T-helper 22 cell (primary cell): Measurements from ENCODE around the gene TFPT.
"Not testable (repeated sequence)": the region's sequence is repeated elsewhere in the genome, so short reads cannot be mapped to it uniquely, and the experiment has no call there.

Experiments used
- DNase-seq: peaks from one replicate; pipeline ENCODE4 v3.0.0-alpha.2; 2020; ENCODE audit warnings: low read depth

Gene TFPT

DNA sequence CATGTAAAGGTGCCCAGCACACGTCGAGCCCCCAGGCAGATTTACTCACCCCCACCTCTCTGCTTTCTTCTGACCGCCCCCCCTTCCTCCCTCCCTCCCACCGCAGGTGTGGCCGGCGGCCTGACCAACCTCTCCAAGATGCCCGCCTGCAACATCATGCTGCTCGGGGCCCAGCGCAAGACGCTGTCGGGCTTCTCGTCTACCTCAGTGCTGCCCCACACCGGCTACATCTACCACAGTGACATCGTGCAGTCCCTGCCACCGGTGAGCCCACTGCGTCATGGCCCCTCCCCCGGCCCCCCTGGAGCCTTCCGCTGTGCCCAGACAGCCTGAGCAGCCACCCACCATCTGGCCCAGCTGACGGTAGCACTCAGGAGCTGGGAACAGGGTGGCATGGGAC lies 8.9 kb upstream of the TFPT start:
- DNase-seq, result no peak

DNA sequence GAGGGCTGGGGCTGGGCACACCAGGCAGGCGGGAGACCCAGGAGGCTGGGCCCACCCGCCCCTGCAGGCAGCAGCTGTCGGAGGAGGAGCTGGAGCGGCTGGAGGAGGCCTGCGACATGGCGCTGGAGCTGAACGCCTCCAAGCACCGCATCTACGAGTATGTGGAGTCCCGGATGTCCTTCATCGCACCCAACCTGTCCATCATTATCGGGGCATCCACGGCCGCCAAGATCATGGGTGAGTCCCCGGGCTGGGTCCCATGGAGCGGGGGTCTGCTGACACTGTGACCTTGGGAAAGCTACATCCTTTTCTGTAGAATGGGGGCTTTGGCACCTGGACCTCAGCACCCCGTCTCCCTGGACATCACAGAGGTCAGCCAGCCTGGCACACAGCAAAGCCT lies 8.2 kb upstream of the TFPT start:
- no peak for DNase-seq

DNA sequence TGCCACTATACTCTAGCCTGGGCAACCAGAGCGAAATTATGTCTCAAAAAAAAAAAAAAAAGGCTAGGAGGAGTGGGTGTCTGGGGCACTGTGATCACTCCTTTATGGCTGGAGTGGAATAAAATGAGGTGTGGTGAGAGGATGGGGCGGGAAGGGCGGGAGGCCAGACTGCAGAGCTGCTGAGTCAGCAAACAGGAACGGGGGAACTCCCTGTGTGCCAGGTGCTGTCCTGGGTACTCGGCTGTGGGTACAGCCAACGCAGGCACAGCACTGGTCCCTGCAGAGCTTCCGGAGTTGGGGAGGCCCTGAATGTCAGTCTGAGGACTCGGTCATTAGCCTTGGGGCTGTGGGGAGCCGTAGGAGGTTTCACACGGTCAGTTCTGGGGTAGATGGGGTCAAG lies 5.8 kb upstream of the TFPT start:
- no peak for DNase-seq

- peak; percentile 41 for DNase-seq
Measured at GRCh38 chr19:54114340-54115108, 933 bp downstream of the TFPT start.

- no peak for DNase-seq
Measured at GRCh38 chr19:54109651-54110050, 5.8 kb downstream of the TFPT start.

DNA sequence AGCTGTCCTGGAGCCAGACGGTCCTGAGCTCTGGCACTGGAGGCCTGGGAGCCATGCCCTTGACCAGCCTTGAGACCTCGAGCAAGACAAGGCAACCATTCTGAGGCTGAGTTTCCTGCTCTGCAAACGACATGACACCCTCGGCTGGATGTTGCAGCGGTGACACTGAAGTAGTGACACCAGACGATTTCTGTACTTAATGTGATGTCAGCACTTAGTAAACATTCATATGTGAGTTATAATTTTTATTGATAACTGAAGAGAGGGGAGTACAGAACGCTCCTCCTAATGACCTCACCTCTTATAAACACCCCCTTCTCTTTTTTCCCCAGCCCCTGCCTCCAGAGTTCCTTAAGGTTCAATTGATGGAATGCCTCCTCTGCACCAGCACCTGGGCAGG lies 7.0 kb downstream of the TFPT start:
- DNase-seq, result no peak

GRCh38 chr19:54107876-54108490 lies 7.5 kb downstream of the TFPT start:
- DNase-seq, result no peak

- DNase-seq, result no peak
Measured at GRCh38 chr19:54106716-54107115, 8.7 kb downstream of the TFPT start.

GRCh38 chr19:54105796-54106195 lies 9.7 kb downstream of the TFPT start:
- no peak for DNase-seq

DNA sequence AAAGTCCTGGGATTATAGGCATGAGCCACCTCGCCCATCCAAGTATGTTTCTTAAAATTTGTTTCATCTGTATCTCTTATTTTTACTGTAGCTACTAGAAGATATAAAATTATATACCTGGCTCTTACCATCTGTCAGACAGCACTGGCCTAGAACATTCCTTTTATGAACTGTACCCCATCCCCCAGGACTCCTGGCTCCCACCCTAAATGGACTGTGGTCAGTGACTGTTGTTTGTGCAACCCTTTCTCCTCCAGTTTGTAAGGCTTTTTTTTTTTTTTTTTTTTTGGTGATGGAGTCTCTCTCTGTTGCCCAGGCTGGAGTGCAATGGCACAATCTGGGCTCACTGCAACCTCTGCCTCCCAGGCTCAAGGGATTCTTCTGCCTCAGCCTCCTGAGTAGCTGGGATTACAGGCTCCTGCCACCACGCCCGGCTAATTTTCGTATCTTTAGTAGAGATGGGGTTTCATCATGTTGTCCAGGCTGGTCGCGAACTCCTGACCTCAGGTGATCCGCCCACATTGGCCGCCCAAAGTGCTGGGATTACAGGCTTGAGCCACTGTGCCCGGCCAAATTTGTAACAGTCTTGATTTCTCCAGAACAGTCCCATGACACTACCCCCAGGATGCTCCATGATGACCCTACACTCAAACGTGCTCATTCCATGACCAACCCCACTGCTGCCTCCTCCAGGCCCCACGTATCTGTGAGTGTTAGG lies 10.3 kb downstream of the TFPT start:
- no peak for DNase-seq

- peak; percentile 98 for DNase-seq
Measured at GRCh38 chr19:54102421-54103169, 12.9 kb downstream of the TFPT start, which contains the start of gene NDUFA3. TSS of gene NDUFA3 (plus strand) at chr19:54102855. CDS start at chr19:54102879, 24 bp downstream.

DNA sequence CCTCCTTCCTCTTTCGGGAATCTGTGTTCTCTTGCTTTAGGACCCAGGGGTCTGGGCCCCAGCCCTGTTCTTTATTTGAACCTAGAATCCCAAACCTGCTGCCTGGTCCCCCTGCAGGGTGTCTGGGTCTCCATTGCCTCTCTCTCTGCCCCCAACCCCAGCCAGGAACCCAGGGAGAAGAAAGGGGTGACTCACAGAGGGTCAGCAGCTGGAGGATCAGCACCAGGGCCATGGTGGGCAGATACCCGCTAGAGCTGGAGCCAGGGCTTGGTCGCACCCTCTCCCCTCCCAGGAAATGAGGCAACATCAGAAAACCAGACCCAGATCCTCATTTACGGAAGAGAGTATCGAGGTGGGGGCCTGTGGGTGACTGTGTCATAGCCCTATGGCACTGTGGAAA lies 14.9 kb downstream of the TFPT start, which contains the start of gene OSCAR:
Gene OSCAR, minus strand, starts transcription at position 243 of the 400 bp plus-strand sequence. Its CDS starts 11 bp downstream, at position 232.
- no peak for DNase-seq

DNA sequence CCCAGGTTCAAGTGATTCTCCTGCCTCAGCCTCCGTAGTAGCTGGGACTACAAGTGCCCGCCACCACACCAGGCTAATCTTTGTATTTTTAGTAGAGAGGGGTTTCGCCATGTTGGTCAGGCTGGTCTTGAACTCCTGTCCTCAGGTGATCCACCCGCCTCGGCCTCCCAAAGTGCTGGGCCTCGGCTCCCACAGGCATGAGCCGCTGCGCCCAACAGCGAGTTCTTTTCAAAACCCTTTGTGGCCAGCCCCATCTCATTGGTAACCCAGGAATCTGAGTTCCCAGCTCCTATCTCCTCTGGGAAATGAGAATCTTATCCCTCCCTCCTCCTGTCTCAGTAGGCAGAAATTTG lies 15.6 kb downstream of the TFPT start:
- not testable (repeated sequence) for DNase-seq

- DNase-seq, result no peak
Measured at GRCh38 chr19:54099190-54099902, 16.1 kb downstream of the TFPT start.

DNA sequence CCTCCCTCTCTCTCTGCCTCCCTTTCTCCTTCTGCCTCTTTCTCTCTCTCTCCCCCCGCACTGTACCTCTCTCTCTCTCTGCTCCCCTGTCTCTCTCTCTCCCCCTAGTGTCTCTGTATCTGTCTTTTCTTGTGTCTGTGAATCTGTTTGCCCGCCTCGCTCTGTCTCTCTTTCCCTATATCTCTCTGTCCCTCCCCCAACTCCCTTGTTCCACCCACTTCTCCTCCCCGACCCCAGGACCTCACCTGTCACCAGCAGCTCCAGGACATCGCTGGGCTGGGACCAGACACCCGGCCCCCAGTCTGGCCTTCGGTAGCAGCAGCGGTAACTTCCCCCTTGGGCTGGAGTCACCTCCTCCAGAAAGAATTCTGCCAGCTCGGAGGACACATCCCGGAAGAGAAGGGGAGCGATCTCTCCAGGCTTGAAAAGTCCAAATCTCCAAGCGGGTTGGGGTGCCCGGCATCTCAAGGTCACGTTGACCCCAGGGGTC lies 18.8 kb downstream of the TFPT start:
- no peak for DNase-seq

GRCh38 chr19:54095859-54096616 lies 19.4 kb downstream of the TFPT start:
- DNase-seq, result peak; percentile 25

- DNase-seq, result no peak
Measured at GRCh38 chr19:54095136-54095858, 20.2 kb downstream of the TFPT start.

- no peak for DNase-seq
Measured at GRCh38 chr19:54094426-54095000, 20.9 kb downstream of the TFPT start.

GRCh38 chr19:54084410-54084809 lies 31.0 kb downstream of the TFPT start:
- no peak for DNase-seq

DNA sequence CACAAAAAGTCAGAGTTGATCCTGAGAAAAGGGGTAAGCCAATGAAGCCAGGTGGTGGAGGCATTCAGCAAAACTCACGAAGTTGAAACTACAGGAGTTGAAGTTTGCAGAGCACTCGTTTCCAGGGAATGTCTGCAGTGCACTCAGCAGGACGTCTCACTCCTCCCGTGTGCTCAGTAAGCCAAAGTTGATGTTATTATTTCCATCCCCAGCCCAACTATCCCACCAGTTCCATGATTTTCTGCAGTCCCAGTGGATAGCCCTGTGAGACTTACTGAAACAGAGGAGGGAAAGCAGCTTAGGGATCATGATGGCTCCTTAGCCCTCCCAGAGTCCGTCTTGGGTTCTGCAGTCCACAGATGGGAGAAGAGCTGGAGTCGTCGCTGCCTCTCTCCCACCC lies 34.4 kb downstream of the TFPT start, which contains the start of gene TARM1:
Gene TARM1, minus strand, starts transcription at position 334 of the 400 bp plus-strand sequence. Its CDS starts 25 bp downstream, at position 309.
- DNase-seq, result no peak
